A549 (cell line): ENCODE data around the gene HSPA8. TPM values are rescaled to one million over a fixed set of nuclear protein-coding genes. Genes with fewer than 3 reads are reported as not detected.

Source experiments
- ATAC-seq, 2 experiments: fragments of 200-7000 bp in 1 of 2; fragments of >200 bp in 1 of 2; cut with Nextera tagmentation in 1 of 2; cut with Tn5 transposase in 1 of 2; 3 replicates each; pipeline versions ENCODE4 v1.8.0 to v1.9.1; 2018 to 2020; ENCODE audit warnings: mild to moderate bottlenecking in 1 of 2, moderate library complexity in 1 of 2
- CTCF ChIA-PET: fragments of 300-600 bp; sonication (Branson Sonifier 250); formaldehyde crosslinking; extraction: SDS; loops from one replicate; lab custom pipeline; 2021; ENCODE audit warnings: antibody characterized with exemption, inconsistent platforms; lab: Yijun Ruan, JAX
- POLR2A ChIA-PET: fragments of 350-600 bp; formaldehyde crosslinking; extraction: SDS; loops from one replicate; lab custom pipeline; 2021; ENCODE audit warnings: antibody characterized with exemption, inconsistent platforms; lab: Yijun Ruan, JAX
- DNase-seq, 2 experiments: peaks; one replicate each; pipeline versions ENCODE4 v3.0.0 to v3.0.0-alpha.2; 2011 to 2016; ENCODE audit warnings: low read depth in 1 of 2, low spot score in 1 of 2
- FAIRE-seq: peaks from 2 replicates; lab custom pipeline; 2011; peaks lifted over from hg19 to GRCh38; lab: Jason Lieb, UNC
- H3K27ac ChIP-seq, 2 experiments: fragments of >200 bp; sonication (Bioruptor Twin); formaldehyde crosslinking; 3 replicates each; pipeline ENCODE4 v1.5.1; 2016 to 2017
- H3K4me1 ChIP-seq: fragments of >200 bp; sonication (Bioruptor Twin); formaldehyde crosslinking; 3 replicates; pipeline ENCODE4 v1.6.1; 2016
- H3K4me2 ChIP-seq: fragments of >200 bp; sonication (Bioruptor Twin); formaldehyde crosslinking; 3 replicates; pipeline ENCODE4 v1.6.1; 2016
- H3K4me3 ChIP-seq: fragments of >200 bp; sonication (Bioruptor Twin); formaldehyde crosslinking; 3 replicates; pipeline ENCODE4 v1.5.1; 2016
- H3K9me3 ChIP-seq: fragments of >200 bp; sonication (Bioruptor Twin); formaldehyde crosslinking; 3 replicates; pipeline ENCODE4 v1.6.1; 2016
- CHD2 ChIP-seq: fragments of 150-350 bp; IDR thresholded peaks from 2 replicates; pipeline ENCODE4 v1.6.1; 2014; ENCODE audit warnings: low read length; ENCODE audit not compliant: partially characterized antibody
- CHD4 ChIP-seq: fragments of 200-600 bp; sonication (generic); IDR thresholded peaks from 2 replicates; pipeline ENCODE4 v1.6.1; 2016; ENCODE audit warnings: antibody characterized with exemption, mild to moderate bottlenecking, borderline replicate concordance
- CTCF ChIP-seq: fragments of >200 bp; sonication (Bioruptor Twin); formaldehyde crosslinking; IDR thresholded peaks from 3 replicates; pipeline ENCODE4 v1.5.1; 2016
- E2F6 ChIP-seq: IDR thresholded peaks from 2 replicates; pipeline ENCODE4 v1.6.1; 2012; ENCODE audit warnings: low read depth, borderline replicate concordance
- EHMT2 ChIP-seq: fragments of 200-600 bp; sonication (generic); IDR thresholded peaks from 2 replicates; pipeline ENCODE4 v1.6.1; 2016; ENCODE audit warnings: antibody characterized with exemption, low read depth, mild to moderate bottlenecking, moderate library complexity
- ELK1 ChIP-seq: fragments of 150-350 bp; IDR thresholded peaks from 2 replicates; pipeline ENCODE4 v1.6.1; 2014; ENCODE audit warnings: low read depth, mild to moderate bottlenecking, low read length
- EP300 ChIP-seq, 2 experiments: fragments of >200 bp; sonication (Bioruptor Twin); formaldehyde crosslinking; IDR thresholded peaks; 2 replicates in 1 of 2; 3 replicates in 1 of 2; pipeline ENCODE4 v1.6.1; 2016 to 2017
- FOSL2 ChIP-seq, 2 experiments: fragments of 450-650 bp in 1 of 2; fragments of >200 bp in 1 of 2; sonication (Bioruptor Twin) in 1 of 2; formaldehyde crosslinking; IDR thresholded peaks; 2 replicates each; pipeline versions ENCODE4 v1.5.0 to v1.6.1; 2016 to 2020; ENCODE audit warnings: mild to moderate bottlenecking in 1 of 2, moderate library complexity in 1 of 2
- GATA3 ChIP-seq: IDR thresholded peaks from 2 replicates; pipeline ENCODE4 v1.6.1; 2012; ENCODE audit warnings: borderline replicate concordance
- HMGXB4 ChIP-seq: fragments of 250-450 bp; sonication (Bioruptor Pico); IDR thresholded peaks from 2 replicates; pipeline ENCODE4 v1.5.0; 2021; ENCODE audit warnings: mild to moderate bottlenecking, moderate library complexity, borderline replicate concordance
- HOXB13 ChIP-seq: fragments of 250-450 bp; sonication (Bioruptor Pico); IDR thresholded peaks from 2 replicates; pipeline ENCODE4 v1.5.0; 2020; ENCODE audit warnings: low read depth, mild to moderate bottlenecking, moderate library complexity
- HOXB5 ChIP-seq: fragments of 250-450 bp; sonication (Bioruptor Pico); IDR thresholded peaks from 2 replicates; pipeline ENCODE4 v1.5.0; 2020; ENCODE audit warnings: mild to moderate bottlenecking, moderate library complexity
- JUNB ChIP-seq: fragments of >200 bp; sonication (Bioruptor Twin); formaldehyde crosslinking; IDR thresholded peaks from 2 replicates; pipeline ENCODE4 v1.6.1; 2016
- KDM5A ChIP-seq: fragments of 200-600 bp; sonication (generic); IDR thresholded peaks from 2 replicates; pipeline ENCODE4 v1.6.1; 2016; ENCODE audit warnings: antibody characterized with exemption, mild to moderate bottlenecking
- MAFK ChIP-seq: fragments of 450-650 bp; IDR thresholded peaks from 2 replicates; pipeline ENCODE4 v1.6.1; 2014; ENCODE audit not compliant: partially characterized antibody
- MAX ChIP-seq: IDR thresholded peaks from 2 replicates; pipeline ENCODE4 v1.6.1; 2012
- MAZ ChIP-seq: fragments of 150-350 bp; IDR thresholded peaks from 2 replicates; pipeline ENCODE4 v1.6.1; 2014; ENCODE audit warnings: antibody characterized with exemption, low read depth, low read length, borderline replicate concordance
- MYC ChIP-seq: IDR thresholded peaks from 2 replicates; pipeline ENCODE4 v1.6.1; 2012; ENCODE audit warnings: mild to moderate bottlenecking, inconsistent platforms, low read length, improper control_type of control experiment, borderline replicate concordance
- NFE2L2 ChIP-seq: fragments of 150-350 bp; conservative IDR thresholded peaks from 2 replicates; pipeline ENCODE4 v1.6.1; 2014; ENCODE audit warnings: low read length
- NPAS2 ChIP-seq: fragments of 250-450 bp; sonication (Bioruptor Pico); IDR thresholded peaks from 2 replicates; pipeline ENCODE4 v1.8.0; 2022; ENCODE audit warnings: mild to moderate bottlenecking, moderate library complexity, borderline replicate concordance
- POLR2A ChIP-seq: IDR thresholded peaks from 2 replicates; pipeline ENCODE4 v1.6.1; 2012; ENCODE audit warnings: mild to moderate bottlenecking, low read length
- POLR2AphosphoS2 ChIP-seq: conservative IDR thresholded peaks from 2 replicates; pipeline ENCODE4 v1.6.1; 2012; ENCODE audit warnings: low read length, improper control_type of control experiment, inconsistent platforms
- RAD21 ChIP-seq, 2 experiments: fragments of >200 bp in 1 of 2; sonication (Bioruptor Twin) in 1 of 2; formaldehyde crosslinking in 1 of 2; IDR thresholded peaks in 1 of 2; conservative IDR thresholded peaks in 1 of 2; 2 replicates in 1 of 2; 3 replicates in 1 of 2; pipeline ENCODE4 v1.6.1; 2012 to 2018; ENCODE audit warnings: inconsistent platforms in 1 of 2
- RARB ChIP-seq: fragments of 250-450 bp; sonication (Bioruptor Pico); IDR thresholded peaks from 2 replicates; pipeline ENCODE4 v1.8.0; 2021; ENCODE audit warnings: mild to moderate bottlenecking, moderate library complexity
- RFX5 ChIP-seq: fragments of 450-650 bp; IDR thresholded peaks from 2 replicates; pipeline ENCODE4 v1.7.1; 2014; ENCODE audit warnings: antibody characterized with exemption, mild to moderate bottlenecking, moderate library complexity
- RNF2 ChIP-seq: fragments of 200-600 bp; sonication (generic); IDR thresholded peaks from 2 replicates; pipeline ENCODE4 v1.6.1; 2016; ENCODE audit warnings: low read depth, mild to moderate bottlenecking, antibody characterized with exemption, moderate library complexity, borderline replicate concordance
- SMC3 ChIP-seq: fragments of >200 bp; sonication (Bioruptor Twin); formaldehyde crosslinking; IDR thresholded peaks from 3 replicates; pipeline ENCODE4 v1.6.1; 2018; ENCODE audit warnings: inconsistent platforms
- ZFP36 ChIP-seq: fragments of 450-650 bp; IDR thresholded peaks from 2 replicates; pipeline ENCODE4 v1.6.1; 2014; ENCODE audit warnings: borderline replicate concordance; ENCODE audit not compliant: partially characterized antibody
- WGBS: methylation state at CpG from one replicate; pipeline ENCODE4 v1.1.6; 2017; ENCODE audit errors: missing lambda C conversion rate; 5-methylcytosine and 5-hydroxymethylcytosine counted together
- polyA plus RNA-seq, 4 experiments: library from polyadenylated mRNA; depleted of rRNA in 3 of 4; stranded (reverse); fragments of >200 nt; fragmentation: RNase III in 1 of 4; extraction: RNeasy Plus Mini Kit Qiagen cat#74134 plus additional on column Dnase treatment in 1 of 4; gene quantifications; 2 replicates in 3 of 4; 3 replicates in 1 of 4; pipeline ENCODE4 v1.2.3, GENCODE V29; 2011 to 2017

Gene HSPA8
- polyA plus RNA-seq, 2 of the 4 experiments (the other 2 are of a cell fraction) = 1,869 to 2,091 TPM

- ChIA-PET CTCF (interaction anchor here (0.6 to 15.5 kb wide), 33 partner anchors 8 to 304 kb away, joined by 3 to 358 read pairs (median 4); no protein-coding TSS in a partner anchor), POLR2A (no interaction called here)
- Histone ChIP-seq H3K4me2 (no peak overlapping the region), H3K27ac (peak overlapping the region; percentile 45 to 64; a peak in 4 of 6 replicates), H3K4me1 (peaks cover 8% of the 10 kb centered on the region; the same call in 2 of the 3 replicates), H3K9me3 (no peaks in the 10 kb centered on the region), H3K4me3 (no peak overlapping the region)
- WGBS = 65% methylated on average over 4 of the region's 4 CpGs
- TF ChIP-seq HOXB5 (CRISPR knock-in tag) (no peak), EHMT2 (no peak), HOXB13 (CRISPR knock-in tag) (no peak), MAFK (no peak), MAX (no peak), GATA3 (no peak), HMGXB4 (CRISPR knock-in tag) (no peak), POLR2A (no peak), RNF2 (no peak), NPAS2 (CRISPR knock-in tag) (no peak), CHD4 (no peak), CTCF (peak; percentile 77), RARB (CRISPR knock-in tag) (no peak), ZFP36 (no peak), KDM5A (no peak), NFE2L2 (no peak), SMC3 (peak; percentile 94), MYC (no peak), JUNB (no peak), EP300 (IDR thresholded peaks at IDR 0.05) (no peak), RAD21 (conservative IDR thresholded peaks at IDR 0.05 in 1 of 2, IDR thresholded peaks at IDR 0.05 in 1 of 2) (peak; percentile 90 to 96), CHD2 (no peak), RFX5 (no peak)
- no peak for FAIRE-seq
- ATAC-seq = peak in 1 of 2 experiments; percentile 85; a peak in 3 of 6 replicates
- DNase-seq = peak; percentile 47 to 58
Observed at GRCh38 chr11:123111465-123111864, 49.5 kb upstream of the HSPA8 start.

- CTCF ChIA-PET = interaction anchor here (0.6 to 15.5 kb wide), 27 partner anchors 9 to 688 kb away, joined by 3 to 358 read pairs (median 4); no protein-coding TSS in a partner anchor
- no peak for ATAC-seq
- Histone ChIP-seq H3K4me1 (peaks cover 8% of the 10 kb centered on the region; the same call in 2 of the 3 replicates), H3K4me2 (no peak overlapping the region), H3K4me3 (no peak overlapping the region), H3K9me3 (no peaks in the 10 kb centered on the region), H3K27ac (no peak overlapping the region)
- POLR2A ChIA-PET = no interaction called here
- no peak for DNase-seq
- 90% methylated on average over 7 of the region's 8 CpGs for WGBS
- TF ChIP-seq ELK1 (no peak), FOSL2 (IDR thresholded peaks at IDR 0.05) (no peak), FOSL2 (CRISPR knock-in tag; IDR thresholded peaks at IDR 0.05) (no peak), MAZ (no peak), POLR2AphosphoS2 (no peak), RNF2 (no peak), E2F6 (no peak)
- FAIRE-seq = no peak
Observed at GRCh38 chr11:123110397-123110796, 48.5 kb upstream of the HSPA8 start.
